Large intestine (tissue), 3 donors: ENCODE measurements around the gene GCSAM. TPM values are rescaled to one million over a fixed set of nuclear protein-coding genes. Genes with fewer than 3 reads are reported as not detected.

Source experiments
- DNase-seq, 2 donors: peaks; one replicate each; pipeline versions ENCODE4 v3.0.0 to v3.0.0-alpha.2; 2013
- H3K27ac ChIP-seq: one replicate; pipeline ENCODE4 v1.5.1; 2013; ENCODE audit warnings: low read length
- H3K27me3 ChIP-seq: 2 replicates; pipeline ENCODE4 v1.6.1; 2013; ENCODE audit warnings: low read length; ENCODE audit not compliant: control insufficient read depth, insufficient read depth
- H3K36me3 ChIP-seq: 2 replicates; pipeline ENCODE4 v1.6.1; 2013; ENCODE audit warnings: low read length; ENCODE audit not compliant: control insufficient read depth, insufficient read depth
- H3K4me1 ChIP-seq: one replicate; pipeline ENCODE4 v1.6.1; 2013; ENCODE audit warnings: low read length; ENCODE audit not compliant: control insufficient read depth, insufficient read depth
- H3K4me3 ChIP-seq: one replicate; pipeline ENCODE4 v1.5.1; 2013; ENCODE audit warnings: low read length
- H3K9me3 ChIP-seq: one replicate; pipeline ENCODE4 v1.6.1; 2013; ENCODE audit warnings: mild to moderate bottlenecking, low read depth, low read length, moderate library complexity; ENCODE audit not compliant: control insufficient read depth
- WGBS: methylation state at CpG from one replicate; pipeline ENCODE4 v1.1.5; 2013; ENCODE audit warnings: low lambda C conversion rate; ENCODE audit not compliant: insufficient coverage; 5-methylcytosine and 5-hydroxymethylcytosine counted together
- polyA plus RNA-seq: library from polyadenylated mRNA; unstranded; fragments of 120-200 nt; gene quantifications from one replicate; pipeline ENCODE4 v1.2.1, GENCODE V29; 2013

GCSAM gene
- polyA plus RNA-seq, 1 donor: 3.7 TPM

- peaks cover 2% of the 10 kb centered on the region for H3K36me3 ChIP-seq
- DNase-seq: no peak
- H3K4me3 ChIP-seq: no peak overlapping the region
- H3K27ac ChIP-seq: no peak overlapping the region
- H3K9me3 ChIP-seq: no peaks in the 10 kb centered on the region
- no peaks in the 10 kb centered on the region for H3K4me1 ChIP-seq
- 80% methylated on average over 1 of the region's 2 CpGs for WGBS
- H3K27me3 ChIP-seq: no peaks in the 10 kb centered on the region
Observed at GRCh38 chr3:112104774-112105173, 28.3 kb downstream of the GCSAM start.

- no peaks in the 10 kb centered on the region for H3K27me3 ChIP-seq
- peaks cover 6% of the 10 kb centered on the region for H3K4me1 ChIP-seq
- no peak for DNase-seq
- H3K4me3 ChIP-seq: no peak overlapping the region
- H3K27ac ChIP-seq: no peak overlapping the region
- peaks cover 2% of the 10 kb centered on the region for H3K36me3 ChIP-seq
- H3K9me3 ChIP-seq: no peaks in the 10 kb centered on the region
- no CpG with 5 or more reads among the region's 2 CpGs for WGBS
Observed at GRCh38 chr3:112101916-112102315, 31.1 kb downstream of the GCSAM start.

- 66% methylated on average over 2 of the region's 4 CpGs for WGBS
- H3K27ac ChIP-seq: peak overlapping the region; percentile 57
- DNase-seq: peak; percentile 90 to 95
- H3K36me3 ChIP-seq: no peaks in the 10 kb centered on the region
- peaks cover 15% of the 10 kb centered on the region for H3K4me1 ChIP-seq
- no peaks in the 10 kb centered on the region for H3K27me3 ChIP-seq
- H3K9me3 ChIP-seq: no peaks in the 10 kb centered on the region
- H3K4me3 ChIP-seq: no peak overlapping the region
Observed at GRCh38 chr3:112097378-112097777, 35.7 kb downstream of the GCSAM start.

- Histone ChIP-seq H3K27ac (no peak overlapping the region), H3K27me3 (no peaks in the 10 kb centered on the region), H3K9me3 (no peaks in the 10 kb centered on the region), H3K4me1 (peaks cover 18% of the 10 kb centered on the region), H3K4me3 (no peak overlapping the region), H3K36me3 (no peaks in the 10 kb centered on the region)
- peak in 1 of 2 donors; percentile 46 for DNase-seq
- 0% methylated on average over 1 of the region's 2 CpGs for WGBS
Observed at GRCh38 chr3:112096176-112096575, 36.9 kb downstream of the GCSAM start.

GRCh38 chr3:112095731-112096130 lies 37.3 kb downstream of the GCSAM start:
- Histone ChIP-seq H3K4me3 (no peak overlapping the region), H3K36me3 (no peaks in the 10 kb centered on the region), H3K4me1 (peaks cover 22% of the 10 kb centered on the region), H3K9me3 (no peaks in the 10 kb centered on the region), H3K27ac (no peak overlapping the region), H3K27me3 (no peaks in the 10 kb centered on the region)
- WGBS: no CpG with 5 or more reads among the region's 2 CpGs
- no peak for DNase-seq

GRCh38 chr3:112093180-112093522 lies 39.9 kb downstream of the GCSAM start:
- Histone ChIP-seq H3K36me3 (no peaks in the 10 kb centered on the region), H3K4me1 (peaks cover 32% of the 10 kb centered on the region), H3K9me3 (no peaks in the 10 kb centered on the region), H3K4me3 (no peak overlapping the region), H3K27me3 (no peaks in the 10 kb centered on the region), H3K27ac (no peak overlapping the region)
- no peak for DNase-seq

GRCh38 chr3:112092496-112093179 lies 40.4 kb downstream of the GCSAM start:
- peak in 1 of 2 donors; percentile 52 for DNase-seq
- no peak overlapping the region for H3K27ac ChIP-seq
- 44% methylated on average over 1 of the region's 6 CpGs for WGBS
- no peak overlapping the region for H3K4me3 ChIP-seq
- H3K36me3 ChIP-seq: no peaks in the 10 kb centered on the region
- no peaks in the 10 kb centered on the region for H3K9me3 ChIP-seq
- H3K4me1 ChIP-seq: peaks cover 27% of the 10 kb centered on the region
- H3K27me3 ChIP-seq: peaks cover 2% of the 10 kb centered on the region

GRCh38 chr3:112090887-112091586 lies 42.0 kb downstream of the GCSAM start:
- peak; percentile 35 to 74 for DNase-seq
- no peaks in the 10 kb centered on the region for H3K36me3 ChIP-seq
- H3K9me3 ChIP-seq: no peaks in the 10 kb centered on the region
- peaks cover 2% of the 10 kb centered on the region for H3K27me3 ChIP-seq
- peaks cover 22% of the 10 kb centered on the region for H3K4me1 ChIP-seq
- WGBS: no CpG with 5 or more reads among the region's 6 CpGs
- peak overlapping the region; percentile 66 for H3K27ac ChIP-seq
- H3K4me3 ChIP-seq: no peak overlapping the region

GRCh38 chr3:112089956-112090886 lies 42.8 kb downstream of the GCSAM start:
- Histone ChIP-seq H3K4me1 (peaks cover 28% of the 10 kb centered on the region), H3K27me3 (peaks cover 2% of the 10 kb centered on the region), H3K36me3 (no peaks in the 10 kb centered on the region), H3K9me3 (no peaks in the 10 kb centered on the region), H3K27ac (peak overlapping the region; percentile 66), H3K4me3 (no peak overlapping the region)
- WGBS: 60% methylated on average over 1 of the region's 9 CpGs
- DNase-seq: peak; percentile 31 to 72

- DNase-seq: no peak
- Histone ChIP-seq H3K27me3 (peaks cover 2% of the 10 kb centered on the region), H3K9me3 (no peaks in the 10 kb centered on the region), H3K4me1 (peaks cover 37% of the 10 kb centered on the region), H3K27ac (no peak overlapping the region), H3K4me3 (no peak overlapping the region), H3K36me3 (no peaks in the 10 kb centered on the region)
- WGBS: no CpG with 5 or more reads among the region's 4 CpGs
Observed at GRCh38 chr3:112088944-112089343, 44.1 kb downstream of the GCSAM start.
